ENCODE measurements around the gene SLC25A43.

Gene SLC25A43

GRCh38 chrX:119453202-119453601, 54.1 kb downstream of the SLC25A43 start:
- no peak for DNase-seq
- Mint-ChIP-seq H3K27me3 (ENCODE audit: low read depth, poor library complexity) (peaks cover 3% of the 10 kb centered on the region), H3K4me3 (no peak overlapping the region), H3K36me3 (ENCODE audit: low read depth) (peaks cover 20% of the 10 kb centered on the region), H3K27ac (no peak overlapping the region), H3K4me1 (peaks cover 5% of the 10 kb centered on the region), H3K9me3 (peaks cover 62% of the 10 kb centered on the region)
- TF ChIP-seq, protein P1, sequence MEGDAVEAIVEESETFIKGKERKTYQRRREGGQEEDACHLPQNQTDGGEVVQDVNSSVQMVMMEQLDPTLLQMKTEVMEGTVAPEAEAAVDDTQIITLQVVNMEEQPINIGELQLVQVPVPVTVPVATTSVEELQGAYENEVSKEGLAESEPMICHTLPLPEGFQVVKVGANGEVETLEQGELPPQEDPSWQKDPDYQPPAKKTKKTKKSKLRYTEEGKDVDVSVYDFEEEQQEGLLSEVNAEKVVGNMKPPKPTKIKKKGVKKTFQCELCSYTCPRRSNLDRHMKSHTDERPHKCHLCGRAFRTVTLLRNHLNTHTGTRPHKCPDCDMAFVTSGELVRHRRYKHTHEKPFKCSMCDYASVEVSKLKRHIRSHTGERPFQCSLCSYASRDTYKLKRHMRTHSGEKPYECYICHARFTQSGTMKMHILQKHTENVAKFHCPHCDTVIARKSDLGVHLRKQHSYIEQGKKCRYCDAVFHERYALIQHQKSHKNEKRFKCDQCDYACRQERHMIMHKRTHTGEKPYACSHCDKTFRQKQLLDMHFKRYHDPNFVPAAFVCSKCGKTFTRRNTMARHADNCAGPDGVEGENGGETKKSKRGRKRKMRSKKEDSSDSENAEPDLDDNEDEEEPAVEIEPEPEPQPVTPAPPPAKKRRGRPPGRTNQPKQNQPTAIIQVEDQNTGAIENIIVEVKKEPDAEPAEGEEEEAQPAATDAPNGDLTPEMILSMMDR (IDR thresholded peaks at IDR 0.05) = no peak

DNA sequence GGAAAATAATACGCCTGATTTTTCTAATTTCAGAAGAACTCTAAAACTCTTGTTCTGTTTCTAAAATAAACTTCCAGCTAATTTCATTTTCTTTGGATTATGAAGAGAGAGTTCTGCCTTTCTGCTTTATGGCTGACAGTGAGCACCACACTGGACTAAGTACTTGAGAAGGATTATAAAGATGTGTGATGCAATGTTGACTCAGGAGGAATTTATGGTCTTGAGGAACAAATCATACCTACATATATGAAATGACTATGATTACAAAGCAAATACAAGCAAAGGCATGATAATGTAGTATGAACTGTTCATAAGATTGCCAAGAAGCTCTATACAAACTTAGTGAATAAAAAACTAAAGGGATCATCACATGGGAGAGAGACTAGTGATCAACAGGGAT, 56.1 kb downstream of the SLC25A43 start:
- H3K27me3 Mint-ChIP-seq (ENCODE audit: low read depth, poor library complexity) = peaks cover 6% of the 10 kb centered on the region
- peaks cover 23% of the 10 kb centered on the region for H3K36me3 Mint-ChIP-seq (ENCODE audit: low read depth)
- TF ChIP-seq, protein P1 (IDR thresholded peaks at IDR 0.05) = no peak
- no peak overlapping the region for H3K4me3 Mint-ChIP-seq
- peaks cover 5% of the 10 kb centered on the region for H3K4me1 Mint-ChIP-seq
- H3K27ac Mint-ChIP-seq = no peak overlapping the region
- H3K9me3 Mint-ChIP-seq = peaks cover 64% of the 10 kb centered on the region
- DNase-seq = no peak

DNA sequence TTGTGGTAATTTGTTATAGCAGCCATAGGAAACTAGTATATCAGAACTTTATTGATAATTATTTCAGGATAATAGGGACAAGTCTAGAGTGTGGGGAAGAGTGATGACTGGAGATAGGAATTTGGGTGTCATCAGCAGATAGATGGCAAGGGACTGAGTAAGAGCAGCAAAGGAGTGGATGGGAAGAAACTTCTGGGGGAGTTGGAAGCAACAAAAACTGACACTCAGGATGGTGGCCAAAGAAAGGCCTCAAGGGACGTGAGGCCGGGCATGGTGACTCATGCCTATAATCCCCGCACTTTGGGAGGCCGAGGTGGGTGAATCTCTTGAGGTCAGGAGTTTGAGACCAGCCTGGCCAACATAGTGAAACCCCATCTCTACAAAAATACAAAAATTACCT, 60.0 kb downstream of the SLC25A43 start:
- Mint-ChIP-seq H3K27me3 (ENCODE audit: low read depth, poor library complexity) (peaks cover 6% of the 10 kb centered on the region), H3K4me1 (no peaks in the 10 kb centered on the region), H3K27ac (no peak overlapping the region), H3K36me3 (ENCODE audit: low read depth) (peaks cover 14% of the 10 kb centered on the region), H3K4me3 (no peak overlapping the region), H3K9me3 (peaks cover 44% of the 10 kb centered on the region)
- TF ChIP-seq, protein P1 (IDR thresholded peaks at IDR 0.05) = no peak
- DNase-seq = no peak

- DNase-seq = no peak
- peaks cover 8% of the 10 kb centered on the region for H3K36me3 Mint-ChIP-seq (ENCODE audit: low read depth)
- no peak overlapping the region for H3K27ac Mint-ChIP-seq
- TF ChIP-seq, protein P1 (IDR thresholded peaks at IDR 0.05) = no peak
- H3K9me3 Mint-ChIP-seq = peaks cover 34% of the 10 kb centered on the region
- peaks cover 5% of the 10 kb centered on the region for H3K27me3 Mint-ChIP-seq (ENCODE audit: low read depth, poor library complexity)
- peaks cover 6% of the 10 kb centered on the region for H3K4me1 Mint-ChIP-seq
- H3K4me3 Mint-ChIP-seq = no peak overlapping the region
These were observed 66.4 kb downstream of the SLC25A43 start for GRCh38 chrX:119465555-119465954.

- Mint-ChIP-seq H3K4me3 (no peak overlapping the region), H3K27me3 (ENCODE audit: low read depth, poor library complexity) (peaks cover 5% of the 10 kb centered on the region), H3K9me3 (peaks cover 38% of the 10 kb centered on the region), H3K36me3 (ENCODE audit: low read depth) (peaks cover 11% of the 10 kb centered on the region), H3K4me1 (peaks cover 6% of the 10 kb centered on the region), H3K27ac (no peak overlapping the region)
- no peak for DNase-seq
- TF ChIP-seq, protein P1 (IDR thresholded peaks at IDR 0.05) = no peak
These were observed 67.8 kb downstream of the SLC25A43 start for GRCh38 chrX:119466970-119467369.

GRCh38 chrX:119467433-119467832, 68.3 kb downstream of the SLC25A43 start:
- no peak for DNase-seq
- H3K27me3 Mint-ChIP-seq (ENCODE audit: low read depth, poor library complexity) = peaks cover 5% of the 10 kb centered on the region
- H3K4me1 Mint-ChIP-seq = peaks cover 6% of the 10 kb centered on the region
- no peak overlapping the region for H3K4me3 Mint-ChIP-seq
- H3K9me3 Mint-ChIP-seq = peaks cover 40% of the 10 kb centered on the region
- TF ChIP-seq, protein P1 (IDR thresholded peaks at IDR 0.05) = no peak
- no peak overlapping the region for H3K27ac Mint-ChIP-seq
- H3K36me3 Mint-ChIP-seq (ENCODE audit: low read depth) = peaks cover 11% of the 10 kb centered on the region
